Brain microvascular endothelial cell (primary cell): ENCODE measurements around the gene CAVIN1.
A peak's percentile ranks its signal among the peaks of the same experiment; 100 is the strongest.

Experiments used
- DNase-seq: peaks from one replicate; pipeline ENCODE4 v3.0.0-alpha.2; 2020
- H3K27ac ChIP-seq: fragments of 250-450 bp; sonication (Bioruptor Pico); 2 replicates; pipeline ENCODE4 v1.5.1; 2020; ENCODE audit warnings: mild to moderate bottlenecking, moderate library complexity
- H3K27me3 ChIP-seq: fragments of 250-450 bp; sonication (Bioruptor Pico); replicated peaks from 2 replicates; pipeline ENCODE4 v1.5.1; 2020; ENCODE audit warnings: mild to moderate bottlenecking
- H3K36me3 ChIP-seq: fragments of 250-450 bp; sonication (Bioruptor Pico); replicated peaks from 2 replicates; pipeline ENCODE4 v1.5.1; 2020; ENCODE audit warnings: mild to moderate bottlenecking
- H3K4me3 ChIP-seq: 2 replicates; pipeline ENCODE4 v1.5.1; 2011; ENCODE audit warnings: low read depth, mild to moderate bottlenecking, control low read depth, low read length, moderate library complexity
- CTCF ChIP-seq: IDR thresholded peaks from 2 replicates; pipeline ENCODE4 v1.5.1; 2011; ENCODE audit warnings: low read depth, mild to moderate bottlenecking, moderate library complexity, low read length, control low read depth, inconsistent platforms; ENCODE audit errors: missing control alignments
- in situ Hi-C: cut with HindIII; loops from 2 replicates; pipeline ENCODE4 v1.10.0; 2017; ENCODE audit warnings: low sequenced_read_pairs, low pct_ligation_motif_present

CAVIN1 gene

GRCh38 chr17:42406615-42407288 is 16.3 kb downstream of the CAVIN1 start:
- Histone ChIP-seq H3K27ac (no peak overlapping the region), H3K27me3 (no peaks in the 10 kb centered on the region), H3K4me3 (no peak overlapping the region), H3K36me3 (peaks cover 46% of the 10 kb centered on the region)
- TF ChIP-seq CTCF: no peak
- DNase-seq: no peak
- in situ Hi-C loops: no loop called here

- no peak overlapping the region for H3K4me3 ChIP-seq
- H3K27ac ChIP-seq: no peak overlapping the region
- in situ Hi-C loops: no loop called here
- peaks cover 45% of the 10 kb centered on the region for H3K36me3 ChIP-seq
- H3K27me3 ChIP-seq: no peaks in the 10 kb centered on the region
- peak; percentile 87 for TF ChIP-seq CTCF
- DNase-seq: peak; percentile 45
These were observed 17.0 kb downstream of the CAVIN1 start for GRCh38 chr17:42405963-42406495.

GRCh38 chr17:42405076-42405475 is 18.0 kb downstream of the CAVIN1 start:
- no peak overlapping the region for H3K4me3 ChIP-seq
- TF ChIP-seq CTCF: no peak
- in situ Hi-C loops: no loop called here
- peaks cover 45% of the 10 kb centered on the region for H3K36me3 ChIP-seq
- H3K27me3 ChIP-seq: no peaks in the 10 kb centered on the region
- no peak for DNase-seq
- no peak overlapping the region for H3K27ac ChIP-seq

- no peak for TF ChIP-seq CTCF
These were observed 18.6 kb downstream of the CAVIN1 start for GRCh38 chr17:42404326-42405055.

GRCh38 chr17:42403150-42403549 is 19.9 kb downstream of the CAVIN1 start:
- no peak overlapping the region for H3K27ac ChIP-seq
- H3K27me3 ChIP-seq: no peaks in the 10 kb centered on the region
- no peak overlapping the region for H3K4me3 ChIP-seq
- peaks cover 40% of the 10 kb centered on the region for H3K36me3 ChIP-seq
- TF ChIP-seq CTCF: peak; percentile 43
- in situ Hi-C loops: no loop called here
- no peak for DNase-seq

More at GRCh38 chr17:42404326-42405055, 18.6 kb downstream of the CAVIN1 start:
- no peak for DNase-seq
- no peak overlapping the region for H3K4me3 ChIP-seq
- in situ Hi-C loops: no loop called here
- H3K36me3 ChIP-seq: peaks cover 45% of the 10 kb centered on the region
- no peak overlapping the region for H3K27ac ChIP-seq
- no peaks in the 10 kb centered on the region for H3K27me3 ChIP-seq
